DND-41 (cell line): ENCODE measurements around the gene APBA3.

ENCODE experiments used
- CTCF ChIP-seq: IDR thresholded peaks from 2 replicates; pipeline ENCODE4 v1.5.1; 2012; ENCODE audit warnings: borderline replicate concordance, low read length, moderate library complexity, mild to moderate bottlenecking; ENCODE audit not compliant: poor library complexity, severe bottlenecking; ENCODE audit errors: extremely low read depth
- EZH2 ChIP-seq: IDR thresholded peaks from 3 replicates; pipeline ENCODE4 v1.6.1; 2012; ENCODE audit warnings: borderline replicate concordance, low read depth, mild to moderate bottlenecking, moderate library complexity, low read length, inconsistent platforms; ENCODE audit not compliant: severe bottlenecking

- TF ChIP-seq CTCF (no peak), EZH2 (no peak)
These were observed 41.1 kb downstream of the APBA3 start for GRCh38 chr19:3720349-3720917.
